GM21529 (cell line): ENCODE measurements around the gene COA8.

ENCODE experiments used
- ATAC-seq: cut with Tn5 transposase; IDR thresholded peaks from one replicate; pipeline ENCODE4 v1.9.1; 2021; ENCODE audit not compliant: unreplicated experiment

COA8 gene

GRCh38 chr14:103562429-103563225 lies at the start of gene COA8, which contains the start of gene BAG5:
Gene COA8, plus strand, starts transcription at chr14:103562960. Its CDS starts 42 bp downstream, at chr14:103563002.
Gene BAG5, minus strand, starts transcription at chr14:103562657. Its CDS starts 1,493 bp downstream, at chr14:103561164.
- ATAC-seq = peak; percentile 73

- ATAC-seq = no peak
These were observed 48.0 kb upstream of the COA8 start for GRCh38 chr14:103514596-103515421.

- ATAC-seq = no peak
These were observed 46.2 kb upstream of the COA8 start for GRCh38 chr14:103516426-103517173.

- no peak for ATAC-seq
These were observed 45.6 kb upstream of the COA8 start for GRCh38 chr14:103517174-103517566.

GRCh38 chr14:103517721-103518421 lies 44.9 kb upstream of the COA8 start:
- ATAC-seq = no peak

- ATAC-seq = no peak
These were observed 44.2 kb upstream of the COA8 start for GRCh38 chr14:103518422-103519042.

- ATAC-seq = no peak
These were observed 43.5 kb upstream of the COA8 start for GRCh38 chr14:103519043-103519836.

GRCh38 chr14:103519837-103520212 lies 42.9 kb upstream of the COA8 start:
- no peak for ATAC-seq

- no peak for ATAC-seq
These were observed 42.5 kb upstream of the COA8 start for GRCh38 chr14:103520269-103520656.

GRCh38 chr14:103520657-103521437 lies 41.9 kb upstream of the COA8 start:
- no peak for ATAC-seq

GRCh38 chr14:103521438-103521950 lies 41.3 kb upstream of the COA8 start:
- ATAC-seq = no peak

GRCh38 chr14:103521951-103522563 lies 40.7 kb upstream of the COA8 start:
- ATAC-seq = no peak

- no peak for ATAC-seq
These were observed 39.8 kb upstream of the COA8 start, which contains the start of gene CKB for GRCh38 chr14:103522649-103523574. Gene CKB, minus strand, starts transcription at chr14:103522830. Its CDS starts 337 bp downstream, at chr14:103522493.

GRCh38 chr14:103523575-103523954 lies 39.2 kb upstream of the COA8 start:
- ATAC-seq = no peak

GRCh38 chr14:103524002-103524935 lies 38.5 kb upstream of the COA8 start:
- no peak for ATAC-seq
